Activated T-cell treated with anti-CD3 and anti-CD28 coated beads, Interleukin-2, amount 50 U/mL, for 72 hours (primary cell): ENCODE results near the gene XIRP1. TPM values are rescaled to one million over a fixed set of nuclear protein-coding genes. Genes with fewer than 3 reads are reported as not detected.

ENCODE experiments used
- ATAC-seq, 2 donors: fragments of 150-1000 bp; cut with Tn5 transposase; replicated peaks in 1 of 2; 2 replicates each; pipeline ENCODE4 v1.10.0; 2021; ENCODE audit warnings: moderate library complexity in 2 of 2, mild to moderate bottlenecking in 1 of 2
- DNase-seq, 2 donors: peaks; one replicate each; pipeline ENCODE4 v3.0.0; 2021 to 2022; ENCODE audit warnings: mixed read lengths in 1 of 2
- H3K27ac Mint-ChIP-seq: one replicate; pipeline ENCODE4 v1.8.0; 2022; ENCODE audit warnings: mild to moderate bottlenecking, moderate library complexity, mixed read lengths
- H3K27me3 Mint-ChIP-seq: one replicate; pipeline ENCODE4 v1.8.0; 2022; ENCODE audit warnings: low read depth, mixed read lengths
- H3K36me3 Mint-ChIP-seq, 2 donors: one replicate each; pipeline ENCODE4 v1.8.0; 2022; ENCODE audit warnings: mixed read lengths in 2 of 2, mild to moderate bottlenecking in 1 of 2; ENCODE audit not compliant: insufficient read depth in 2 of 2
- H3K4me1 Mint-ChIP-seq: one replicate; pipeline ENCODE4 v1.8.0; 2022; ENCODE audit warnings: low read depth, mixed read lengths
- H3K4me3 Mint-ChIP-seq, 2 donors: one replicate each; pipeline ENCODE4 v1.8.0; 2022; ENCODE audit warnings: mild to moderate bottlenecking in 2 of 2, mixed read lengths in 2 of 2, moderate library complexity in 2 of 2
- H3K9me3 Mint-ChIP-seq, 2 donors: one replicate each; pipeline ENCODE4 v1.8.0; 2022; ENCODE audit warnings: mixed read lengths in 2 of 2
- total RNA-seq, 2 donors: library from RNA; stranded (reverse); gene quantifications; one replicate each; pipeline ENCODE4 v1.2.3, GENCODE V29; 2022

Gene XIRP1
- total RNA-seq, 2 donors from 2014 or later = 0.09 to 0.10 TPM

- H3K27ac Mint-ChIP-seq = no peak overlapping the region
- ATAC-seq (peak in 1 of 2 donors; percentile 2), DNase-seq (no peak)
- no peak overlapping the region for H3K4me3 Mint-ChIP-seq
- no peaks in the 10 kb centered on the region for H3K9me3 Mint-ChIP-seq
- peaks cover 37% of the 10 kb centered on the region for H3K4me1 Mint-ChIP-seq
- no peaks in the 10 kb centered on the region for H3K27me3 Mint-ChIP-seq
- H3K36me3 Mint-ChIP-seq = peaks cover 2 to 10% of the 10 kb centered on the region in 2 donors
Observed at GRCh38 chr3:39137991-39138803, 54.2 kb downstream of the XIRP1 start.

GRCh38 chr3:39137435-39137936, 54.9 kb downstream of the XIRP1 start:
- Mint-ChIP-seq H3K4me1 (peaks cover 34% of the 10 kb centered on the region), H3K4me3 (no peak overlapping the region), H3K9me3 (no peaks in the 10 kb centered on the region), H3K36me3 (peaks cover under 1 to 7% of the 10 kb centered on the region in 2 donors), H3K27me3 (no peaks in the 10 kb centered on the region), H3K27ac (no peak overlapping the region)
- DNase-seq (no peak), ATAC-seq (no peak)

GRCh38 chr3:39136533-39137434, 55.6 kb downstream of the XIRP1 start:
- no peak overlapping the region for H3K27ac Mint-ChIP-seq
- H3K36me3 Mint-ChIP-seq = peaks cover 0 to 5% of the 10 kb centered on the region in 2 donors
- H3K9me3 Mint-ChIP-seq = no peaks in the 10 kb centered on the region
- no peak overlapping the region for H3K4me3 Mint-ChIP-seq
- no peaks in the 10 kb centered on the region for H3K27me3 Mint-ChIP-seq
- DNase-seq (no peak), ATAC-seq (no peak)
- H3K4me1 Mint-ChIP-seq = peaks cover 29% of the 10 kb centered on the region

- Mint-ChIP-seq H3K9me3 (no peaks in the 10 kb centered on the region), H3K4me1 (peaks cover 26% of the 10 kb centered on the region), H3K4me3 (no peak overlapping the region), H3K27ac (no peak overlapping the region), H3K27me3 (no peaks in the 10 kb centered on the region), H3K36me3 (no peaks in the 10 kb centered on the region)
- ATAC-seq (no peak), DNase-seq (no peak)
Observed at GRCh38 chr3:39135170-39135805, 57.1 kb downstream of the XIRP1 start.

GRCh38 chr3:39134305-39134704, 58.1 kb downstream of the XIRP1 start:
- no peak for DNase-seq
- H3K27ac Mint-ChIP-seq = no peak overlapping the region
- no peaks in the 10 kb centered on the region for H3K9me3 Mint-ChIP-seq
- no peaks in the 10 kb centered on the region for H3K27me3 Mint-ChIP-seq
- ATAC-seq = peak in 1 of 2 donors; percentile 4
- H3K36me3 Mint-ChIP-seq = no peaks in the 10 kb centered on the region
- H3K4me1 Mint-ChIP-seq = peaks cover 17% of the 10 kb centered on the region
- no peak overlapping the region for H3K4me3 Mint-ChIP-seq

GRCh38 chr3:39133822-39134221, 58.6 kb downstream of the XIRP1 start:
- peaks cover 12% of the 10 kb centered on the region for H3K4me1 Mint-ChIP-seq
- no peaks in the 10 kb centered on the region for H3K9me3 Mint-ChIP-seq
- DNase-seq = no peak
- no peaks in the 10 kb centered on the region for H3K36me3 Mint-ChIP-seq
- H3K4me3 Mint-ChIP-seq = no peak overlapping the region
- ATAC-seq = no peak
- no peak overlapping the region for H3K27ac Mint-ChIP-seq
- no peaks in the 10 kb centered on the region for H3K27me3 Mint-ChIP-seq

Other genes starting within 250 kb of the XIRP1 start
- under 1 TPM; 0.22 to 0.44 TPM for gene SCN11A, start 140.7 kb downstream of the XIRP1 start, total RNA-seq
- gene WDR48, start 140.6 kb downstream of the XIRP1 start, total RNA-seq = 10 to 100 TPM; 53.3 to 61.0 TPM
- 10 to 100 TPM; 20.0 to 24.5 TPM for gene GORASP1, start 85.0 kb downstream of the XIRP1 start, total RNA-seq
- gene TTC21A, start 84.9 kb downstream of the XIRP1 start, total RNA-seq = 1 to 10 TPM; 2.0 to 2.2 TPM
- gene CSRNP1, start 39.0 kb downstream of the XIRP1 start, total RNA-seq = 10 to 100 TPM; 68.7 to 81.3 TPM
- gene CX3CR1, start 87.4 kb upstream of the XIRP1 start, total RNA-seq = 1 to 10 TPM in 1 of 2 donors, under 1 TPM in 1; 0.79 to 2.7 TPM
- 1 to 10 TPM; 1.2 to 1.7 TPM for gene CCR8, start 137.1 kb upstream of the XIRP1 start, total RNA-seq
- 10 to 100 TPM; 37.5 to 39.7 TPM for gene SLC25A38, start 190.8 kb upstream of the XIRP1 start, total RNA-seq
- gene RPSA, start 214.1 kb upstream of the XIRP1 start, total RNA-seq = 1,000 to 10,000 TPM; 2,329 to 2,816 TPM